Prostate gland (tissue), 2 donors: ENCODE measurements around the gene SLC34A1.

ENCODE experiments used
- POLR2A ChIP-seq: fragments of 450-650 bp; IDR thresholded peaks from one replicate; pipeline ENCODE4 v1.6.1; 2016; ENCODE audit warnings: antibody characterized with exemption, mild to moderate bottlenecking
- POLR2AphosphoS5 ChIP-seq: sonication (generic); formaldehyde crosslinking; IDR thresholded peaks from one replicate; pipeline ENCODE4 v1.6.1; 2017; ENCODE audit warnings: antibody characterized with exemption
- TF ChIP-seq, protein P1 (sequence below), 4 experiments: fragments of 200-600 bp in 2 of 4; fragments of 450-650 bp in 2 of 4; sonication (generic) in 2 of 4; IDR thresholded peaks; 1 replicate in 3 of 4; 2 replicates in 1 of 4; pipeline ENCODE4 v1.5.1; 2016 to 2019; ENCODE audit warnings: antibody characterized with exemption in 4 of 4, mild to moderate bottlenecking in 2 of 4, moderate library complexity in 2 of 4

GRCh38 chr5:177439518-177440053, 55.4 kb downstream of the SLC34A1 start:
- TF ChIP-seq, protein P1, sequence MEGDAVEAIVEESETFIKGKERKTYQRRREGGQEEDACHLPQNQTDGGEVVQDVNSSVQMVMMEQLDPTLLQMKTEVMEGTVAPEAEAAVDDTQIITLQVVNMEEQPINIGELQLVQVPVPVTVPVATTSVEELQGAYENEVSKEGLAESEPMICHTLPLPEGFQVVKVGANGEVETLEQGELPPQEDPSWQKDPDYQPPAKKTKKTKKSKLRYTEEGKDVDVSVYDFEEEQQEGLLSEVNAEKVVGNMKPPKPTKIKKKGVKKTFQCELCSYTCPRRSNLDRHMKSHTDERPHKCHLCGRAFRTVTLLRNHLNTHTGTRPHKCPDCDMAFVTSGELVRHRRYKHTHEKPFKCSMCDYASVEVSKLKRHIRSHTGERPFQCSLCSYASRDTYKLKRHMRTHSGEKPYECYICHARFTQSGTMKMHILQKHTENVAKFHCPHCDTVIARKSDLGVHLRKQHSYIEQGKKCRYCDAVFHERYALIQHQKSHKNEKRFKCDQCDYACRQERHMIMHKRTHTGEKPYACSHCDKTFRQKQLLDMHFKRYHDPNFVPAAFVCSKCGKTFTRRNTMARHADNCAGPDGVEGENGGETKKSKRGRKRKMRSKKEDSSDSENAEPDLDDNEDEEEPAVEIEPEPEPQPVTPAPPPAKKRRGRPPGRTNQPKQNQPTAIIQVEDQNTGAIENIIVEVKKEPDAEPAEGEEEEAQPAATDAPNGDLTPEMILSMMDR (IDR thresholded peaks at IDR 0.05): no peak
- TF ChIP-seq POLR2AphosphoS5 (no peak), POLR2A (no peak)
